Muscle of leg (tissue), 11 donors: Measurements from ENCODE around the gene NXPH4. TPM values are rescaled to one million over a fixed set of nuclear protein-coding genes. Genes with fewer than 3 reads are reported as not detected.

Experiments used
- DNase-seq: peaks from one replicate; pipeline ENCODE4 v3.0.0; 2013
- H3K27ac ChIP-seq: one replicate; pipeline ENCODE4 v1.5.1; 2013; ENCODE audit warnings: mild to moderate bottlenecking, low read length, control low read depth
- H3K27me3 ChIP-seq: one replicate; pipeline ENCODE4 v1.6.1; 2013; ENCODE audit warnings: low read length; ENCODE audit not compliant: control insufficient read depth, insufficient read depth
- H3K36me3 ChIP-seq: one replicate; pipeline ENCODE4 v1.6.1; 2013; ENCODE audit warnings: low read length; ENCODE audit not compliant: control insufficient read depth, insufficient read depth
- H3K4me1 ChIP-seq: one replicate; pipeline ENCODE4 v1.6.1; 2013; ENCODE audit warnings: low read length; ENCODE audit not compliant: control insufficient read depth, insufficient read depth
- H3K4me3 ChIP-seq: one replicate; pipeline ENCODE4 v1.5.1; 2013; ENCODE audit warnings: low read length, control low read depth
- H3K9me3 ChIP-seq: replicated peaks from 2 replicates; pipeline ENCODE4 v1.6.1; 2013; ENCODE audit warnings: low read depth, low read length; ENCODE audit not compliant: control insufficient read depth
- WGBS: methylation state at CpG from one replicate; pipeline ENCODE4 v1.1.5; 2013; ENCODE audit warnings: missing lambda C conversion rate; ENCODE audit not compliant: insufficient coverage; 5-methylcytosine and 5-hydroxymethylcytosine counted together
- polyA plus RNA-seq, 8 donors: library from polyadenylated mRNA; unstranded; fragments of 120-200 nt; gene quantifications; one replicate each; pipeline versions ENCODE4 v1.2.1 to v1.2.3, GENCODE V29; 2013; ENCODE audit warnings: inconsistent platforms in 1 of 8, low replicate concordance in 1 of 8; ENCODE audit not compliant: insufficient read length in 8 of 8, insufficient read depth in 1 of 8
- total RNA-seq: library from RNA; stranded (reverse); fragments of 120-200 nt; gene quantifications from one replicate; pipeline ENCODE4 v1.2.4, GENCODE V29; 2013

Gene NXPH4
- total and polyA plus RNA-seq, 9 donors, result 1.2 to 5.6 (median 3.9) TPM

DNA sequence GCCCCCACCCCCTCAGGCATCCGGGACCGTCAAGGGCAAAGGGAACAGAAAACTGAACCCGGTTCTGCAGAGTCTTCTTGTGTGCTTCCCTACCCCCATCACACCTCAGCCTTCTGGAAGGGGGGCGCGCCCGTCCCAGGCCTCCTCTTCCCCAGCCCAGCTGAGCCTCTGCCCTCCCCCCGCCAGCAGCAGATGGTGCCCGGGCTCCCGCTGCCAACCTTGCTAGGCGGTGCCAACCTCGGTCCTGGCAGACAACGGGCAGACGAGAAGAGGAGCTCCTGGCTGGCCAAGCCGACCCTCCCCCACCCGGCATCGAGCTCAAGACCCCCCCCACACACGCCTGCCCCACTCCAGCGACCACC, 25.7 kb downstream of the NXPH4 start:
- H3K27ac ChIP-seq, result no peak overlapping the region
- WGBS, result under 1% methylated on average over 12 of the region's 18 CpGs
- no peaks in the 10 kb centered on the region for H3K9me3 ChIP-seq
- peaks cover 22% of the 10 kb centered on the region for H3K36me3 ChIP-seq
- no peak overlapping the region for H3K4me3 ChIP-seq
- DNase-seq, result peak; percentile 69
- peaks cover 74% of the 10 kb centered on the region for H3K27me3 ChIP-seq
- peaks cover 76% of the 10 kb centered on the region for H3K4me1 ChIP-seq

DNA sequence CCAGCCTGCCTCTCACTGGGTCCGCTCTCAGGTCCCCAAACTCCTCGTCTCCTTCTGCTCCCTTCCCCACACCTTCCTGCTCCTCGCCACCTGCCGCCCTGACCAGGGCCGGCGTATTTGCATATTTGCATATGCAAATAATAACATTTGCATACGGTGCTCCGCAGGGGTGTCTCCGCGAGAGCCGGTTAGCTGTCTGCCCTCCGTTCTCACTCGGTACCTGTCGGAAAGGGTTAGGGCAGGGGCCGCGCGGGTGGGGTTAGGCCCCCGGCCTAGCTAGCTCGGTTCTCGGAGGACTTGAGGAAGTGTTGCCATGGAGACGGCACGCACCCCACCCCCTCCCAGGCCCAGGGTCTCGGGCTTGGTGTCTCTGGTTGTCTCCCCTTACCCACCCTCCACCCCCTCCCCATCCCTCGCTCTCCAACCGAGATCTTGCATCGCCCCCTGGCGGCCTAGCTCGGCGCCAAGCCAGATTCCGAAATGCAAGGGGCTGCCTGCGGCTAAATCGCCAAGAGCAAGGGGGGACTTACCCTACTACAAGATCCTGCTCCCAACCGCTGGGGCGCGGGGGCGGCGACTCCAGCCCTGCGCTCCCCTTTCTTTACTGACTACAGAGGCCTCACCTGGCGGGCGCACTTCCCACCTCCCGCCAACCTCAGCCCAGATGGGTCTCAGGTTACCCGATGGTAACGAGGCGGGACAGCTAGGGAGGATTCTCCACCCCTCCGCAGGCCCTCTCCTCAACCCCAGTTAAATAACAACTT, 26.3 kb downstream of the NXPH4 start:
- peak; percentile 76 for DNase-seq
- H3K36me3 ChIP-seq, result peaks cover 26% of the 10 kb centered on the region
- under 1% methylated on average over 27 of the region's 45 CpGs for WGBS
- H3K4me3 ChIP-seq, result peak overlapping the region; percentile 21
- H3K27me3 ChIP-seq, result peaks cover 69% of the 10 kb centered on the region
- no peak overlapping the region for H3K27ac ChIP-seq
- peaks cover 73% of the 10 kb centered on the region for H3K4me1 ChIP-seq
- no peaks in the 10 kb centered on the region for H3K9me3 ChIP-seq

DNA sequence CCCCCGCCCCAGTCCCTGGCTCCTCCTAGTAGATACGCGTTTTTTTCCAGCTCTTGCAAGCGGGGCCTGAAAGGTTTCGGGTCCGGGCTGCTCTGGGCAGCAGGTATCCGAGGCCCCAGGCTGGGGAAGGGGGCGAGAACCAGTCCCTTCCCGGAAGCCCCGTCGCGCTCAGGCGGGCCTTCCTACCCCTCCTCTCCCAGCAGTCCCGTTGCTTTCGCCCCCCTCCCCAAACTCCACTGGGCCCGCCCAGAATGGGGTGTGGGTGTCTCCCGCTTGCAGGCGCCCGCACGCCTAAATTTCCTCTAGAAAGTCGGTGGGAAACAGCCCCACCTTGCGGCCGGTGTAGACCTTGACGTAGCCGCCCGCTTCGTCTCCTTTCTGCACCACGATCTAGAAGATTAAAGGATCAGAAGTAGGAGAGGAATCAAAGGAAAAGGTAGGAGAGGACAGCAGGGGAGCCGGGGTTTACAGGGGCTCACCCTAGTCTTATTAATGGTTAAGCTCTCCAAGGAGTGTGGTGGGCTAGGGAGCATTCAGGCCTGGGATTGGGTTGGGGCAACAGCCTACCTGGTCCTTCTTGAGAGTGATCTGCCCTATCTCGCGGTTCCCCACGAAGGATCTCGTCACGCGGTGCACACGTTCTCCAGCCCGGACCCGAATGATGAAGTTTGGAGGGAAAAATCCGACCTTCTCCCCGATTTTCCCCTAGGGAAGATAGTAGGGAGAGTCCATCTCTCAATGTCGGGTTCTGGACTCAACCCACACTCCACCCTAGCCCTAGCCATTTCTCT, 27.1 kb downstream of the NXPH4 start:
- peak overlapping the region; percentile 29 for H3K4me3 ChIP-seq
- H3K9me3 ChIP-seq, result no peaks in the 10 kb centered on the region
- no peak overlapping the region for H3K27ac ChIP-seq
- peaks cover 70% of the 10 kb centered on the region for H3K4me1 ChIP-seq
- 2% methylated on average over 26 of the region's 41 CpGs for WGBS
- H3K36me3 ChIP-seq, result peaks cover 32% of the 10 kb centered on the region
- peak; percentile 83 for DNase-seq
- H3K27me3 ChIP-seq, result peaks cover 60% of the 10 kb centered on the region

DNA sequence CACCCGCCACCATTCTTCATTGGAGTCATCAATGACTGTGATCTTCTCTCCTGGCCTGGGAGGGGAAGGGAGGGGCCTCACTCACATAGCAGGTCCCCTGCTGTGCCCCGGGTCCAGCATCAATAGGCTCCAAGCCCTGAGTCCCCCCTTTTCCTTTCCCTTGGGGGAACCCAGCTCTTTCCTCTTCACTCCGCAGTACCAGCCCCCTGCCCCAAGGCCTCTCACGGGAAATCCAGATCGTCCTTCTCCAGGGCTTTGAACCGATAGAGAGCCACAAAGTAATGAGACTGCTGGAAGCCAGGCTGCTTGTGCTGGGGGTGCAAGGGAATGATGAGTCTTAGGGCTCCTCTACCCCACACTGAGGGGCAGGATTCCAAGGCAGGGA, 27.7 kb downstream of the NXPH4 start:
- Histone ChIP-seq H3K9me3 (no peaks in the 10 kb centered on the region), H3K27me3 (peaks cover 54% of the 10 kb centered on the region)
- 77% methylated on average over 2 of the region's 6 CpGs for WGBS

DNA sequence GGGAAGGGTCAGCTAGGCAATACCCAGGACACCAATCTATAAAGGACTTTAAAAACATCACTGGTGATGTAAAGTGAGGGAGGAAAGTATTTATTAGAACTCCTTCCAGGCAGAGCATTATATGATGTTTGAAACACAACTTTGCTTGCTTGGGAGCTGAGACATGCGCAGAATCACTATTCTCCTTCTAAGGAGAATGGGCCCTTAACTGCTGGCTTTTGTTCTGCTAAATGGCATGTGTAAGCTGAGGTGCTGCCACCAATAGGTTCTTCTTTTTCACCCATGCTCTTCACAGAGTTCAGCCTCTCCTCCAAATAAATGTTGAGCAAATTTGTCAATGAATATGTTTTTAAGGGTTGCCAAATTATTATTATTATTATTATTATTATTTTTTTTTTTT, 30.4 kb downstream of the NXPH4 start:
- H3K4me3 ChIP-seq, result no peak overlapping the region
- H3K4me1 ChIP-seq, result peaks cover 50% of the 10 kb centered on the region
- H3K27me3 ChIP-seq, result peaks cover 27% of the 10 kb centered on the region
- H3K9me3 ChIP-seq, result no peaks in the 10 kb centered on the region
- peaks cover 40% of the 10 kb centered on the region for H3K36me3 ChIP-seq
- H3K27ac ChIP-seq, result no peak overlapping the region
- no peak for DNase-seq
- WGBS, result no CpG with 5 or more reads among the region's 1 CpG

More for the DNA sequence above, 27.7 kb downstream of the NXPH4 start:
- Histone ChIP-seq H3K4me1 (peaks cover 70% of the 10 kb centered on the region), H3K27ac (no peak overlapping the region), H3K4me3 (no peak overlapping the region), H3K36me3 (peaks cover 38% of the 10 kb centered on the region)
- DNase-seq, result no peak

DNA sequence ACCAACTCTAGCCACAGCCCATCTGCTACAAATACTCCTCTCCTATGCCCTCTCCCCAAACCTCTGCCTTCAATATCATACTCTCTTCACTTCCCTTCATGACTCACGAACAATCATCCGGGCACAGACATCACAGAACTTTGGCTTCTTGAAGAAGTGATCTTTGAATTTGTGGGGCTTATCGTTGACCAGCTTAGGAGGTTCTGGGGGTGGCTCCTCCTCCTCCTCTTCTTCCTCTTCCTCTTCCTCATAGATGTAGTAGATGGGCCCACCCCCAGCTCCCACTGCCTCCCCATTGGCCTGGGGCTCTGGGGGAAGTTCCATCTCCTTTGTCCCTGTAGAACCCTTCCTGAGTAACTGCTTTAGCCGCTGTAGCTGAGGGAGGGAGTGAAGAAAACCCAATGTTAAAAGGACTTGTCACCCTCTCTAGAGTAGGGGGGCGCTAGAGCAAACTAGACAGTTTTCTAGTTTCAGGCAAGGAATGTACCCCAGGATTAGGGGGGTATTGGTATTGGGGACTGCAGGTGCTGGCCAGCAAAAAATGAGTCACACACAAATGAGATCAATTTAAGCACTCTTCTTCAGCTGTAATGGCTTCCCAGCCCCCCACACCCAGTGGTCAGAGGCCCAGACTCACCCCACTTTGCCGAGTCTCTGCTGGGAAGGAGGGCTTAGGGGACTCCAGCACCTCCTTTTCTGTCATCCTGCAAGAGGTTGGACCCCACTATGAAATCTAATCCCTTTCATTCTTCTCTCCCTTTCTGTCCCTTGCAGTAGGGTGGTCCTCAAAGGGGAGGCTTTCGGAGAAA, 32.5 kb downstream of the NXPH4 start:
- no peak for DNase-seq
- peaks cover 36% of the 10 kb centered on the region for H3K36me3 ChIP-seq
- no peak overlapping the region for H3K27ac ChIP-seq
- no peaks in the 10 kb centered on the region for H3K9me3 ChIP-seq
- H3K4me1 ChIP-seq, result peaks cover 34% of the 10 kb centered on the region
- WGBS, result 100% methylated on average over 1 of the region's 7 CpGs
- H3K27me3 ChIP-seq, result peaks cover 7% of the 10 kb centered on the region
- peak overlapping the region; percentile 52 for H3K4me3 ChIP-seq

DNA sequence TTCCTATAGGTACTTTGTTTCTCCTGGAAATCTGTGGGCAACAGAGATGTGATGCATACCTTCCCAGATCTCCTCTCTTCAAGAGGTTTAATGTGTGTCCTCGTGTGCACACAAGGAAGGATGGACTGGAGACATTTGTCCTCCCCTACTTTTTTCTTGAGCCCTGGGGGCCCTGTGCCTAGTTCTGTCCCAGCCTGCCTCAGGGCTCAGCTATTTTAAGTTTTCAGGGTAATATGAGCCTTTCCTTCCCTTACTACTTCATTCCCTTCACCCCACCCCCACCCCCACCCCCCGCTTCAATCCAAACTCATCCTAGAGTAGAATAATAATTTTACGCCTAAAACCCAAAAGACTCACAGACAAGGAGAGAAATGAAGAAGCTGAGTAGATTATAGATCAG, 33.9 kb downstream of the NXPH4 start:
- peak; percentile 55 for DNase-seq

DNA sequence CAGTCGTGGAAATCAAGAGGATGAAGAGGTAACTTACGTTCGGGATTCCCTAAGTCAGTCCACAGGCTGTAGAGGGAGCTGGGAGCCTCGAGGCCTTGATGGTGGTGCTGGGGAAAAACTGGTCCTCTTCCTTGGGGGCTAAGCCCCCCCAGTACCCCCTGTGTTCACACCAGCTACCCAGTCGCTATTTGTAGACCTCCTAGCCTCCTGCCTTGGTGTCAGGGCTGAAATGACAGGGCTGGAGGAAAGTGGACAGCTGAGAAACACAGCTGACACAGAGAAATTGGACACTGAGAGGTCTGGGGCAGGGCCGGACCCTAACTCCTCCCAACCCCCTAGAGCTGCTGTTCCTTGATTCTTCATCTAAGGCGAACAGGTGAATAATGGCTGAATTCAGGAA, 34.4 kb downstream of the NXPH4 start, which contains the start of gene STAC3:
STAC3 (minus strand) TSS at position 232 of the 400 bp plus-strand sequence. CDS start 1,551 bp downstream, outside the sequence.
- peak; percentile 86 for DNase-seq
- Histone ChIP-seq H3K36me3 (peaks cover 36% of the 10 kb centered on the region), H3K27ac (peak within 1 kb of the TSS; percentile 95), H3K4me3 (peak within 1 kb of the TSS; percentile 52), H3K4me1 (peaks cover 26% of the 10 kb centered on the region), H3K27me3 (no peaks in the 10 kb centered on the region), H3K9me3 (no peaks in the 10 kb centered on the region)
- 12% methylated on average over 3 of the region's 7 CpGs for WGBS

More for the DNA sequence above, 33.9 kb downstream of the NXPH4 start:
- Histone ChIP-seq H3K4me3 (peak overlapping the region; percentile 52), H3K27me3 (no peaks in the 10 kb centered on the region), H3K27ac (peak overlapping the region; percentile 95), H3K36me3 (peaks cover 35% of the 10 kb centered on the region), H3K9me3 (no peaks in the 10 kb centered on the region), H3K4me1 (peaks cover 26% of the 10 kb centered on the region)
- WGBS, result 33% methylated on average over 1 of the region's 3 CpGs

DNA sequence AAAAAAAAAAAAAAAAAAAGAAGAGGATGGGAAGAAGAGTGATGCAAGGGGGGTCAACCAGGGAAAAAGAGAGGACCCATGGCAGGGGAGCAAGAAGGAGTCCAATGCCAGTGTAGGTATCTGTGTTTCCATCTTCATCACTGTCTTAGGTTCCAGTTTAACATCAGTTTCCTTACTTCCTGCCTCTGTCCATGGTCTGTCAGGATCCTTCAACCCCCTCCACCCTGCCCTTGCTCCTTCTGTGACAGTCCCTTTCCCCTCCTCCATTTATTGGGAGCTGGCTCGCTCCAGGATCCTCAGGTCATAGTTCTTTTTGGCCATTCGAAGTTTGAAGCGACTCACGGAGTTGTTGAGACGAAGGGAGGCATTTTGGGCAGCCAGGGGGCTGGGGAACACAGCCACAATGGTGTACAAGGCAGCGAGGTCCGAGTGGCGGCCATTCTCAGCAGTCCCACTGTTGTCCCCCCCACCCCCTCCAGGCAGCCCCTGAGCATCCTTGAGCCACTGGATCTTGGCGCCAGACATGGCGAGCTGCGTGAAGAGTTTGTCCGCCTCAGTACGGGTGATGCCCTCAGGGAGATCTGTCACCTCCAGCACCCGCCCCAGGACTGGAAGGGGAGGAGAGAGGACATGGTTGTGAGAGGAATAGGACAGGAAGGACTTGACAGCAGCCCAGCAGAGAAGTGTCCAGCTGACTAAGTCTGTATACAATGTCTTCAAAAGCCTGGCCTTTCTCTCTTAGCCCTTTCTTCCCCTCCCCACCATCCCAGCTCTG, 38.1 kb downstream of the NXPH4 start:
- DNase-seq, result peak; percentile 7
- Histone ChIP-seq H3K27me3 (no peaks in the 10 kb centered on the region), H3K36me3 (peaks cover 45% of the 10 kb centered on the region), H3K4me1 (peaks cover 17% of the 10 kb centered on the region), H3K4me3 (no peak overlapping the region), H3K9me3 (no peaks in the 10 kb centered on the region), H3K27ac (no peak overlapping the region)
- WGBS, result 93% methylated on average over 11 of the region's 14 CpGs
